ENCODE data around the gene NOSIP. TPM values are rescaled to one million over a fixed set of nuclear protein-coding genes. Genes with fewer than 3 reads are reported as not detected.

The NOSIP gene
- total and polyA plus RNA-seq, 8 donors: 18.1 to 354 (median 87.3) TPM

DNA sequence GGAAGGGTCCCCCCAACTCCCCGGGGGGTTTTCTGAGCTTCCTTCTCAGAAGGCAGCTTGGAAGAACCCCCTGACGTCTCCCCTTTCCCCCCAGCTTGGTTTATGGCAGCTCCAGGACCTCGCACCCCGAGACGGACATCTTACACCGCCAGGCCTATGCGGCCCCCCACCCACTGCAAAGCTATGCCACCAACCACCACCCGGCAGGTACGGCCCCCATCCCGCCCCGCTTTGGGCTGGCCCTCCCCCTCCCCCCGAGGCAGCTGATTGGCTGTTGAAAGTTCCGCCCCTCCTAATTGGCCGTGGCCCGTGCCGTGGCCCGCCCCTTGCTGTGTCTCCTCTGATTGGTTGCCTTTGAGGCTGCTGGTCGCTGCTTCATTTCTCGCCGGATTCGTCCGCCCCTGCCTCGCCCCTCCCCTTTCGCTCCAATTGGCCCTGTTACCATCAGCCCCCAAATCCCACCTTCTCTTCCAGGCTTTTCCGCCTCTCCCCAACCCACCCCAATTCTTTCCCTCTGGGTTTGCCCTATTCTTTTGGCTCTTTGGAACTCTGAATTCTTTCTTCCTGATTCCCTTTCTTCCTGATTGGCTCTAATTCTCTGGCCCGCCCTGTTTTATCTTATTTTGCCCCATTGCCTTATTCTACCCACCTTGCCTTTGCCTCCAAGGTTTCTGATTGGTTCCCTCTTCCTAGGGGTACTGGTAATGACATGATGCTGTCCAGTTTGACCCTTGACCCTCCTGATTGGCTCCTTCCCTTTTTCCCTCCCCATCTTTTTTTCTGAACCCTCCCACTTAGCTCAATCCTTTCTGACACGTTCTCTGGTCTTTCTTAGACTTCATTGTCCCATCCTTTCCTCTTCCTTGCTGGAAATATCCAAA is 13.1 kb upstream of the NOSIP start:
- H3K4me3 ChIP-seq: peak overlapping the region; percentile 70 to 95 (median 90)
- H3K9me3 ChIP-seq: no peaks in the 10 kb centered on the region
- H3K4me1 ChIP-seq: peaks cover 21 to 53% (median 45%) of the 10 kb centered on the region in 4 donors
- TF ChIP-seq, protein P1, sequence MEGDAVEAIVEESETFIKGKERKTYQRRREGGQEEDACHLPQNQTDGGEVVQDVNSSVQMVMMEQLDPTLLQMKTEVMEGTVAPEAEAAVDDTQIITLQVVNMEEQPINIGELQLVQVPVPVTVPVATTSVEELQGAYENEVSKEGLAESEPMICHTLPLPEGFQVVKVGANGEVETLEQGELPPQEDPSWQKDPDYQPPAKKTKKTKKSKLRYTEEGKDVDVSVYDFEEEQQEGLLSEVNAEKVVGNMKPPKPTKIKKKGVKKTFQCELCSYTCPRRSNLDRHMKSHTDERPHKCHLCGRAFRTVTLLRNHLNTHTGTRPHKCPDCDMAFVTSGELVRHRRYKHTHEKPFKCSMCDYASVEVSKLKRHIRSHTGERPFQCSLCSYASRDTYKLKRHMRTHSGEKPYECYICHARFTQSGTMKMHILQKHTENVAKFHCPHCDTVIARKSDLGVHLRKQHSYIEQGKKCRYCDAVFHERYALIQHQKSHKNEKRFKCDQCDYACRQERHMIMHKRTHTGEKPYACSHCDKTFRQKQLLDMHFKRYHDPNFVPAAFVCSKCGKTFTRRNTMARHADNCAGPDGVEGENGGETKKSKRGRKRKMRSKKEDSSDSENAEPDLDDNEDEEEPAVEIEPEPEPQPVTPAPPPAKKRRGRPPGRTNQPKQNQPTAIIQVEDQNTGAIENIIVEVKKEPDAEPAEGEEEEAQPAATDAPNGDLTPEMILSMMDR (IDR thresholded peaks at IDR 0.05): no peak
- TF ChIP-seq EP300 (IDR thresholded peaks at IDR 0.05) (no peak), POLR2A (IDR thresholded peaks at IDR 0.05) (no peak), POLR2AphosphoS5 (IDR thresholded peaks at IDR 0.05) (peak in 1 of 3 donors; percentile 48)
- peak; percentile 94 to 97 for DNase-seq
- peak overlapping the region; percentile 92 to 99 (median 96) for H3K27ac ChIP-seq
- peaks cover 42 to 47% (median 46%) of the 10 kb centered on the region in 4 donors for H3K36me3 ChIP-seq
- H3K27me3 ChIP-seq: no peaks in the 10 kb centered on the region
- intact Hi-C loops (cut with DNase I; ENCODE audit: low total_unique reads): no loop called here
- WGBS, 5 donors: 4 to 9% (median 6%) methylated on average over 16 to 27 of the region's 27 CpGs

DNA sequence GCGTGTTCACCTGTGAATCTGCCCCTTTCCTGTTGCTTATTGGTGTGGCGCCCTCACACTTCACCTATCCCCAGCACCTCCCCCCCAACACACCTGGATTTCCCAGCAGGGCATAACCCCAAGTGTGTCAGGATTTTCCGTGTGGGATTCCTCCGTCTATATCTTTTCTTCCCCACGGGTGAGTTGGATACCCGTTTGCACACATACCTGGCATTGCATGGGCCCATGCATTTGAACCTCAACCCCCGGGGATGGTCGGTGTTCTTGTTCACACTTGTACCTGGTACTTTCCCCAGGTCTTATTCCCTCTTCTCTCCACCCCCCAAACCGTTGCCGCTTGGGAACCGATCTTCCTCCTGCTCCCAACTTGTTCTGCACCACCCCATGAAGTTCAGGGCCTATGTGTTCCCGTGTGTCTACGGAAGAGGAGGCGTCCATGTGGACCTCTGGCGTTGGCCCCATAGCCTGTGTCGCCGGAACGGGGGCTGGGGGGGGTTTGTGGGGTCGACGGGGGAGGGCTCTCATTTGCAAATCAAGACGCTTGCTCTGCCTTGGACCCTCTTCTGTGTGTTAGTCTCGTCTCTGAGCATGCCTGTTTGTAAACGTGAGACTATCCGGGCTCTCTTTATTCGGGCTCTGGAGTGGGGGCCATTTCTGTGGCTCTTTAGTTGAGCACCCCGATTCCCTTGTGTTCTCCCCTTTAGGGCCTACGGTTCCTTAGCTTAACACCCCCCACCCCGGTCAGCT is 12.3 kb upstream of the NOSIP start:
- WGBS, 5 donors: 2 to 5% (median 3%) methylated on average over 27 to 28 of the region's 28 CpGs
- Histone ChIP-seq H3K27me3 (no peaks in the 10 kb centered on the region), H3K4me3 (peak overlapping the region; percentile 70 to 95 (median 90)), H3K27ac (peak overlapping the region; percentile 92 to 99 (median 96)), H3K36me3 (peaks cover 35 to 39% (median 38%) of the 10 kb centered on the region in 4 donors), H3K9me3 (no peaks in the 10 kb centered on the region), H3K4me1 (peaks cover 21 to 53% (median 45%) of the 10 kb centered on the region in 4 donors)
- intact Hi-C loops (cut with DNase I; ENCODE audit: low total_unique reads): no loop called here
- DNase-seq: peak in 1 of 2 donors; percentile 46
- TF ChIP-seq POLR2AphosphoS5 (IDR thresholded peaks at IDR 0.05) (no peak), POLR2A (IDR thresholded peaks at IDR 0.05) (no peak), EP300 (IDR thresholded peaks at IDR 0.05) (no peak)
- TF ChIP-seq, protein P1 (IDR thresholded peaks at IDR 0.05): no peak

DNA sequence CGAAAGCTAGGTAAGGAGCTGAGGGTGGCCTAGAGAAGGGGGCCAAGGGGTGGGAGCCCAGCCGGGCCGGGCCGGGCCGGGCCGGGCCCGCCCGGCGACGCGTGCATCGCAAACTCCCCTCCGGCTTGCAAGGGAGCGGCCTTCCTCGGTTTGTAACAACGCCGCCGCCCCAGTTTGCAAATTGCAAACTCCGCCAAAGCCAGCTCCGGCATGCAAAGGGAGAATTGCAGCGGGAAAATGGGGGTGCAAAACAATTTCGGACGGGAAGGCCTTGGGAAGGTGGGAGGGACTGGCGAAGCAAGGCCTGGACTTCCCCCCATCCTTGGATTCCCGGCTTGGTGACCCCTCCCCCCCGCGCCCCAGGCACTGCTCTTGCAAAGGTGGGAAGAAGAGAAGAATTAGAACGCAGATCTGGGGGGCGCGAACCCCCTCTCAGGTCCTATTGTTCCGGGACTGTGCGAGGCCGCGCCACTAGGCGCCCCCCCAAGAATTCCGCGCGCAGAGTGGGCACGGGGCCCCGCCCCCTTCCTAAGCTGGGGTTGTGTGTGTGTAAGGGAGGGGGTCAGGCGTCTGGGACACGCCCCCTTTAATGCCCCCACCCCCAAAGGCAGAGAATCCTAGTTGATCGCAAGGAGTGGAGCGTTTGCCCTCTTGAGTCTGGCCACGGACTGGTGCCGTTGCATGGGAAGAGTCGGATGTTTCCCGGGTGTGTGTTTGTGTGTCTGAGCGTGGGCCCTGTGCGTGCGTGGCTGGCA is 11.6 kb upstream of the NOSIP start:
- Histone ChIP-seq H3K9me3 (no peaks in the 10 kb centered on the region), H3K4me3 (peak overlapping the region; percentile 70 to 95 (median 90)), H3K36me3 (peaks cover 28 to 32% (median 31%) of the 10 kb centered on the region in 4 donors), H3K4me1 (peaks cover 21 to 53% (median 45%) of the 10 kb centered on the region in 4 donors), H3K27ac (peak overlapping the region; percentile 92 to 99 (median 96)), H3K27me3 (no peaks in the 10 kb centered on the region)
- WGBS, 5 donors: 0 to 1% (median 1%) methylated on average over 24 to 51 of the region's 51 CpGs
- intact Hi-C loops (cut with DNase I; ENCODE audit: low total_unique reads): no loop called here
- peak; percentile 40 to 74 for DNase-seq
- TF ChIP-seq EP300 (IDR thresholded peaks at IDR 0.05): no peak
- no peak for TF ChIP-seq POLR2AphosphoS5 (IDR thresholded peaks at IDR 0.05)
- TF ChIP-seq, protein P1 (IDR thresholded peaks at IDR 0.05): no peak
- no peak for TF ChIP-seq POLR2A (IDR thresholded peaks at IDR 0.05)
